Ishikawa (cell line): ENCODE measurements around the gene ADGRG7.

Experiments
- CEBPB ChIP-seq: IDR thresholded peaks from 2 replicates; pipeline ENCODE4 v1.6.1; 2012
- CREB1 ChIP-seq: IDR thresholded peaks from 2 replicates; pipeline ENCODE4 v1.6.1; 2012; ENCODE audit warnings: low read depth
- EGR1 ChIP-seq: IDR thresholded peaks from 2 replicates; pipeline ENCODE4 v1.6.1; 2012
- EP300 ChIP-seq: IDR thresholded peaks from 2 replicates; pipeline ENCODE4 v1.6.1; 2012; ENCODE audit warnings: borderline replicate concordance
- FOXM1 ChIP-seq: IDR thresholded peaks from 2 replicates; pipeline ENCODE4 v1.6.1; 2012; ENCODE audit warnings: low read depth, borderline replicate concordance
- MAX ChIP-seq: IDR thresholded peaks from 2 replicates; pipeline ENCODE4 v1.6.1; 2012
- NFIC ChIP-seq: IDR thresholded peaks from 2 replicates; pipeline ENCODE4 v1.6.1; 2012
- RAD21 ChIP-seq: IDR thresholded peaks from 2 replicates; pipeline ENCODE4 v1.6.1; 2012; ENCODE audit warnings: low read depth
- REST ChIP-seq: IDR thresholded peaks from 2 replicates; pipeline ENCODE4 v1.6.1; 2012; ENCODE audit warnings: low read depth, mild to moderate bottlenecking
- TAF1 ChIP-seq: IDR thresholded peaks from 2 replicates; pipeline ENCODE4 v1.6.1; 2012; ENCODE audit warnings: low read depth, mild to moderate bottlenecking
- TCF12 ChIP-seq: IDR thresholded peaks from 2 replicates; pipeline ENCODE4 v1.6.1; 2012; ENCODE audit warnings: low read depth
- TEAD4 ChIP-seq: IDR thresholded peaks from 2 replicates; pipeline ENCODE4 v1.6.1; 2012
- USF1 ChIP-seq: IDR thresholded peaks from 2 replicates; pipeline ENCODE4 v1.6.1; 2012
- YY1 ChIP-seq: IDR thresholded peaks from 2 replicates; pipeline ENCODE4 v1.6.1; 2012; ENCODE audit warnings: low read depth
- ZBTB7A ChIP-seq: IDR thresholded peaks from 2 replicates; pipeline ENCODE4 v1.6.1; 2012; ENCODE audit warnings: low read depth

ADGRG7 gene

GRCh38 chr3:100634493-100635272 is 25.3 kb downstream of the ADGRG7 start:
- TF ChIP-seq TEAD4: no peak
- TF ChIP-seq RAD21: peak; percentile 18; the same call in 1 of the 2 replicates
- TF ChIP-seq MAX: no peak
- TF ChIP-seq NFIC: no peak
- no peak for TF ChIP-seq USF1
- TF ChIP-seq TCF12: no peak

- TF ChIP-seq FOXM1: no peak
- TF ChIP-seq TEAD4: no peak
- no peak for TF ChIP-seq NFIC
These were observed 25.9 kb downstream of the ADGRG7 start for GRCh38 chr3:100635273-100635701.

- TF ChIP-seq TCF12 (no peak), NFIC (no peak), USF1 (no peak), TEAD4 (no peak), CREB1 (no peak), CEBPB (no peak), ZBTB7A (no peak), EP300 (no peak), MAX (no peak)
These were observed 27.8 kb downstream of the ADGRG7 start for GRCh38 chr3:100637197-100637631.

- TF ChIP-seq EGR1 (no peak), YY1 (no peak), RAD21 (no peak), TEAD4 (no peak), REST (no peak), TCF12 (no peak), EP300 (no peak), CEBPB (no peak), CREB1 (no peak), FOXM1 (no peak), TAF1 (no peak), ZBTB7A (no peak), MAX (no peak), USF1 (no peak), NFIC (no peak)
These were observed 31.2 kb downstream of the ADGRG7 start for GRCh38 chr3:100640633-100641032.

GRCh38 chr3:100641471-100642032 is 32.2 kb downstream of the ADGRG7 start:
- TF ChIP-seq USF1 (no peak), TAF1 (no peak), REST (no peak), EP300 (no peak), CREB1 (no peak), NFIC (no peak), FOXM1 (no peak), EGR1 (no peak), YY1 (no peak), ZBTB7A (no peak), TEAD4 (no peak), CEBPB (no peak), RAD21 (no peak), TCF12 (no peak), MAX (no peak)
